Activated T-helper 9 cell treated with anti-CD3 and anti-CD28 coated beads, Interleukin-2, amount 50 U/mL, for 16 hours (primary cell): ENCODE results near the gene TFAP2A.

Source experiments
- DNase-seq: peaks from one replicate; pipeline ENCODE4 v3.0.0-alpha.2; 2020; ENCODE audit warnings: low read depth

The TFAP2A gene

DNA sequence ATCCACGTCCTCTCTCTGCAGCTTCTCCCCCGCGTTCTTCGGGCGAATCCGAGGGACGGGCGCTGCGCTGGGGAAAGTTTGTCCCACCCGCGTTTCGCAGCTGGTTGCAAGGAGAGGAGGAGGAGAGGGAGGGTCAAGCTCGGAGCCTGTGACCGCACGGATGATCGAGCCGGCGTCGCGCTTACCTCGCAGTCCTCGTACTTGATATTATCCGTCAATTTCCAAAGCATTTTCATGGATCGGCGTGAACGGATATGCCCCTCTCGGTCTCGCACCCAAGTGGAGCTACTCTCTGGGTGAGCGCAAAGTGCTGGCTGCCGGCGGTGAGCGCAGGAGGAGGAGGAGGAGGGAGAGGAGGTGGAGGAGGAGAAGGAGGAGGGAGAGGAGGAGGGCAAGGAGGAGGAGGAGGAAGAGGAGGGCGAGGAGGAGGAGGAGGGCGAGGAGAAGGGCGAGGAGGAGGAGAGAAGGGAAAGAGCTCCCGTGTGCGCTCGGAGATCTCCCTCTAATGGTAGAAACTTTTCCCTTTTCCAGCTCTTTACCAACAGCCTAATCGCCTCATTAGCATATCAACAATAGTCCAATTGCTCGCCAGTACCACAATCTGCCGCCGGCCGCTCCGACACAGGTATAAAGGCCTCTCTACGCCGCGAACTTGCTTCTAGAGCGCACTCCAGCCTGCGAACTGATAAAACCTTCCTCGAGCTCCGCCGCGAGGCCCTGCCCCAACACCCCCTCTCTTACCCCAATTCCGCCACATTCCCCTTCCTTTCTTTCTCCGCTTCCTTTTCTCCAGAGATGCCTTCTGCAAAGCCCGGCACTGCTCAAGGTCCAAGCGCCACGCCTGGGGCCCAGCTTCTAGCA is at the start of gene TFAP2A:
Gene TFAP2A, minus strand, starts transcription at position 319 of the 861 bp plus-strand sequence. Its CDS starts 83 bp downstream, at position 236.
- no peak for DNase-seq

DNA sequence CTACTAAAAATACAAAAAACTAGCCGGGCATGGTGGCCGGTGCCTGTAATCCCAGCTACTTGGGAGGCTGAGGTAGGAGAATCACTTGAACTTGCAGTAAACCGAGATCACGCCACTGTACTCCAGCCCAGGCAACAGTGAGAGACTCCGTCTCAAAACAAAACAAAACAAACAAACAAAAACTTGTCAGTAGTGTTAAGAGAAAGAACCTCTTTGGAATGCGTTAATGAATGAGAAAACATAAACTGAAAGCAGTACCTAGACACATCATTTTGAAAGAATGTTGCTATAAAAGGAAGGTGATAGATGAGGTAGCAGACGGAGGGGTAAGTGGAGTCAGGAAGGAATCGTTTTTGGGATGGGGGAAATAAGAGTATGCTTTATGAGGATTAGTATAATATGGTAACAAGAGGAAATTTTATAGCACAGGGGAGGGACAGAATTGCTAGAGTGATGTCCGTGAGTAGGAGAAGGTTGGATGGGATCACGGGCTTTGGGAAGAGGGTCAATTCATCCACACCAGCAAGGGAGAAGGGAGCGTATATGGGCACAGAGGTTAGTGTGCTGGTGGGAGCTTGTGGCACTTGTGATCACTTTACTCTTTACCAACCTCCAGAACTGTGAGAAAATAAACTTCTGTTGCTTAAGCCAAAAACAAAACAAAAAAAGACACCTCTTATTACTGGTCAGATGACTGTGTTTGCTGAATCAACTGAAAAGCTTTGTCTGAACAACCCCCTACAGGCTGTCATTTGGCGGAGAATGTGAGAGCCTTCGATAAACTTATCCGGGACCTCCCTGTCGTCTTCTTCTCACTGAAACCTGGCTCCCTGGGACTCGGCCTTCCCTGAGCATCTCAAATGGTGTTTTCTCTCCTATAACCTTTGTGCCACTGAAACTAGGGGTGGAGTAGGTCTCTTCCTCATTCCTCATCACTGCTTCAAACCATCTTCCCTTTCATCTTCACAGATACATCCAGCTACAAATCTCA is 48.9 kb upstream of the TFAP2A start:
- DNase-seq: no peak

DNA sequence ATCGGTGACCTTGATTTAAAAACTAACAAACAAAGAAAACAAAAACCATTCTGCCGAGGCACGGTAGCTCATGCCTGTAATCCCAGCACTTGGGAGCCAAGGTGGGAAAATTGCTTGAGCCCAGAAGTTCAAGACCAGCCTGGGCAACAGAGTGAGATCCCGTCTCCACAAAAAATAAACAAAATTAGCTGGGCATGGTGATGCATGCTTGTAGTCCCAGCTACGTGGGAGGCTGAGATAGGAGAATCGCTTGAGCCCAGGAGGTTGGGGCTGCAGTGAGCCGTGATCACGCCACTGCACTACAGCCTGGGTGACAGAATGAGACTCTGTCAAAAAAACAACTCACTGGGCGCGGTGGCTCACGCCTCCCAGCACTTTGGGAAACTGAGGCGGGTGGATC is 48.2 kb upstream of the TFAP2A start:
- no peak for DNase-seq

DNA sequence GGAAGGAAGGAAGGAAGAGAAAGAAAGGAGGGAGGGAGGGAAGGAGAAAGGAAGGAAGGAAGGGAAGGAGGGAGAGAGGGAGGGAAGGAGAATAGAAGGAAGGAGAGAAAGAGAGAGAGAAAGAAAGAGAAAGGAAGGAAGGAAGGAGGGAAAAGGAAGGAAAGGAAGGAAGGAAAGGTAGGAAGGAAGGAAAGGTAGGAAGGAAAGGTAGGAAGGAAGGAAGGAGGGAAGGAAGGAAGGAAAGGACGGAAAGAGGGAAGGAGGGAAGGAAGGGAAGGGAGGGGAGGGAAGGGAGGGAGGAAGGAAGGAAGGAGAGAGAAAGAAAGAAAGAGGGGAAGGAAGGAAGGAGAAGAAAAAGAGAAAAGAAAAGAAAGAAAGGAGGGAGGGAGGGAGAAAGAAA is 47.0 kb upstream of the TFAP2A start:
- DNase-seq: no peak

DNA sequence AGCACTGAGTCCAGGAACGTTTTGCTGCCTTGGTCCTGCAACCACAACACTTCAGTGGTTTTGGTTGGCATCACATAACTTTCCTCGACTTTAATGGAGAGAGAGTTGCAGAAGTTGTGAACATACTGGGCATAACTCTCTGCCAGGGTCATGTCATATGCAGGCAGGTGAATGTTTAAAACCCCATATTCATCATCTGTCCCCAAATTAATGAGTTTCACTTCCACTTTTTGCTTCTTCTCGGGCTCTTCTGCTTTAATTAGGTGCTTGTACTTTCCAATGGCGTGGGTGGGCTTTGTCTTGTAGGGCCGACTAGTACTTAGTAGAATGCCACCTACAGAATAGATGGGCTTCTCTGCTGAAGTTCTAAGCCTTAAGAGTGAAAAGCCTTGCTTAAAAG is 45.2 kb upstream of the TFAP2A start:
- no peak for DNase-seq

DNA sequence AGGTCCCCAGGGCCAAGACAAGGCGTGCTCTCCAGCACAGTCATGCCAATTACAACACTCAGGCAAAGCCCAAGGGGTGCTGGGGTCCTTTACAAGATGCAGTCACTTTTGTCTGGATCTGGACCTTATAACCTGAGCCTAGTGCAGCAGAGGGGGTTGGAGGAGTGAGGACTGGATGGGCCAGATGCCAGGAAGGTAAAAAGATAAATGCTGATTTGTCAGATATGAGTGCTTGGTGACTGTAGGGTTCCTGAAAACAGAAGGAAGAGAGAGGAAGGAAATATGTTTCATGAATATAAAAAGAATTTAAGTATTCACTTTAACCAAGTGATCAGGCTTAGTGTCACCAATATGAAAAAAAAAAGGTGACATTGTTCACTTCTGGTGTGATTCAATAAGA is 43.4 kb upstream of the TFAP2A start:
- no peak for DNase-seq

DNA sequence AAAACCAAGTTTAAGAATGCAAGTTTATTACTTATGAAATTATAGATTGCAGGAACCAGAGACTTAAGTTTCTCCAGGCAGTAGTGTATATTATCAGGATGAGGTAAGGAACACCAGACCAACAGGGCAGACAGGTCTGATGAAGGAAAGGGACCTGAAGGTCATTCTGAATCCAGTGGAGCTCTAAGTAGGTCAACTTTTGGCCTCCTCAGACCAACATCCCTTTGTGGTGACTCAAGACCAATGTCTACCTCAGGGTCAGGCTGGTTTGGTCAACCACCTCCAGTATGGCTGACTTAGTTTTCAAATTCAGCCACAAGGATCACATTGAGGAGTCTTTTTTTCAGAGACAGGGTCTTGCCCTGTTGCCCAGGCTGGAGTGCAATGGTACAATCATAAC is 38.7 kb upstream of the TFAP2A start:
- DNase-seq: no peak

DNA sequence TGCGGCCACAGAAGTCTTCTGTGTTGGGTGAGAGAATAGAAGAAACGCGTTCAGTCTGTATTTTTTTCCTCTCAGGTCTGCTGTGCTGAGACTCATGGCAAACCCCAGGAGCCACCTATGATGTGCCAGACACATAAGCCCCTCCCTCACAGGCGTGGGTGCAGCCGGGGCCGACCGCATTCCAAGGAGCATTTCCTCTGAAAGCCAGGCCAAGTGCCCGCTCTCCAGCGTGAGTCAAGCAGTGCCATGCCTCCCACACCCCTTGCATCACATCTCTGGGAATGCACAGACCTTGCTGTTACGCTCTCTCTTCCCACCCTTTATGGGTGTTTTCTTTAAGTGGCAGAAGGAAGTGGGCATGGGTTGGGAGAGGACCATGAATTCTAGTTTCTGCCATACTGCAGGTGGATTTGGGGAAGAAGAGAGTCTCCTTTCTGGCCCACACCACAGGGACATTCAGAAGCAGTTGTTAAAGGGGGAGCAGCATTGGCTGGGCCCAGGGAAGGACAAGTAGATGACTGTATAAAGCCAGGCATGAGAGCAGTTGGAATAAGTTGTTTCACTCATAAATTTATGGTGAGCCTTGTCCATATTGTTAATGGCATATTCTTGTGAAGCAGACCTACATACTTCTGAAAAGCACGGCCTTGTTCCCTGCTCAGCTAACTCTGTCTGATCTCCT is 37.1 kb upstream of the TFAP2A start:
- DNase-seq: no peak

DNA sequence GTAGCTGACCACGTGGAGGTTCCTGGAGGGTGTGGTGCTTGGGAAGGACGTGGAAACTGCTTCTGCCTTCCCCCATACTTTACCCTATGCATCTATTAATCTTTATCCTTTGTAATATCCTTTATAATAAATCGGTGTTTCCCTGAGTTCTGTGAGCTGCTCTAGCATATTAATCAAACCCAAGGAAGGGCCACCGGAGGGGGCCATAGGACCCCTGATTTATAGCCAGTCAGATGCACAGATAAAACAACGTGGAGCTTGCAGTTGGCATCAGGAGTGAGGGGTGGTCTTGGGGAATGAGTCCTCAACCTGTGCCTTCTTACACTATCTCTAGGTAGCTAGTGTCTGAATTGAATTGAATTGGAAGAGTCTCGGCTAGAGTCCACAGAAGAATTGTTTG is 36.5 kb upstream of the TFAP2A start:
- no peak for DNase-seq

DNA sequence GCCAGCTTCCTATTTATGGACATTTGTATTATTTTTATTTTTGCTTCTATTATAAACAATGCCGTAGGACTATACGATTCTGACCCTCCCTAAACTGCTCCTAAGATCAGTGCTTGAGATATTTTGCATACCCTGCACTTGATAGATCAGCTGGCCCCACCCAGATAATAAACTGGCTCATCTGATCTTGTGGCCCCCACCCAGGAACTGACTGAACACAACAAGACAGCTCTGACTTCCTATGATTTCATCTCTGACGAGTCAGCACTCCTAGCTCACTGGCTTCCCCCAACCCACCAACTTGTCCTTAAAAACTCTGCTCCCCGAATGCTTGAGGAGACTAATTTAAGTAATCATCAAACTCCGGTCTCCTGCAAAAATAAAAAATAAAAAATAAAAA is 34.9 kb upstream of the TFAP2A start:
- DNase-seq: no peak

DNA sequence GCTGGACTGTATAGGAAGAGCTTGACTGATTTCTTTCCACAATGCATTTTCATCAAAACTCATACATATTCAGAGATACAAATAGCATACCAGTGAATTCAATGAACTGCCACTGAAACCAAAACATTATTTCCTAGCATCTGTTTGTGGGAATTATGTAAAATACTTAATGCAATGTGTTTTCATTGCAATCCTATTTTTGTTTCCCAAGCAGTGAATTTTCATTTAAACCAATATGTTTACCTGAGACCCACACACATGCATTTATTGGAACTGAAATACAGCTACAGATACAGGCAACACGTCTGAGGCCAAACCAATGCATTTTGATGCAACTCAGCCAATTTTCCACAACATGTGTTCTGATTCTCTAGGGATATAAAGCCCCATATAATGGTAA is 33.2 kb upstream of the TFAP2A start:
- no peak for DNase-seq

DNA sequence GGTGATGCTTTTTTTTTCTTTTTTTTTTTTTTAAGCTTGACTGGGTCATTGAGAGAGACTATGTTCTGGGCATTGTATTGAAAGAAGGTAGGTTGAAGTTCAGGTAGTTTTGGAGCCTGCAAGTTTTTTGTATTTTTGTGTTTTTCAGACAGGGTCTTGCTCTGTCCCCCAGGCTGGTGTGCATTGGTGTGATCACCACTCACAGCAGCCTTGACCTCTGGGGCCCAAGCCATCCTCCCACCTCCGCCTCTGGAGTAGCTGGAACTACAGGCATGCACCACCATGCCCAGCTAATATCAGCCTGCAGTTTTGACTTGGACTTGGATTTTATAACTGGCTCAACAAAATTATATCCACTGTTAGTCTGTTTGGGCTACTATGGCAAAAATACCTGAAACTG is 31.7 kb upstream of the TFAP2A start:
- no peak for DNase-seq

DNA sequence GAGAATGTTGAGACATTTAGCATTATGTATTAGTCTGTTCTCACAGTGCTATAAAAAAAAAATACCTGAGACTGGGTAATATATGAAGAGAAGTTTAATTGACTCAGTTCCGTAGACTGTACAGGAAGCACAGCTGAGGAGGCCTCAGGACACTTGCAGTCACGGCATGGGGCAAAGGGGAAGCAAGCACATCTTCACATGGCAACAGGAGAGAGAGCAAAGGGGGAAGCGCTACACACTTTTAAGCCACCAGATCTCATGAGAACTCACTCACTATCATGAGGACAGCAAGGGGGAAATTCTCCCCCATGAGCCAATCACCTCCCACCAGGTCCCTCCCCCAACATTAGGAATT is 26.8 kb upstream of the TFAP2A start:
- no peak for DNase-seq

DNA sequence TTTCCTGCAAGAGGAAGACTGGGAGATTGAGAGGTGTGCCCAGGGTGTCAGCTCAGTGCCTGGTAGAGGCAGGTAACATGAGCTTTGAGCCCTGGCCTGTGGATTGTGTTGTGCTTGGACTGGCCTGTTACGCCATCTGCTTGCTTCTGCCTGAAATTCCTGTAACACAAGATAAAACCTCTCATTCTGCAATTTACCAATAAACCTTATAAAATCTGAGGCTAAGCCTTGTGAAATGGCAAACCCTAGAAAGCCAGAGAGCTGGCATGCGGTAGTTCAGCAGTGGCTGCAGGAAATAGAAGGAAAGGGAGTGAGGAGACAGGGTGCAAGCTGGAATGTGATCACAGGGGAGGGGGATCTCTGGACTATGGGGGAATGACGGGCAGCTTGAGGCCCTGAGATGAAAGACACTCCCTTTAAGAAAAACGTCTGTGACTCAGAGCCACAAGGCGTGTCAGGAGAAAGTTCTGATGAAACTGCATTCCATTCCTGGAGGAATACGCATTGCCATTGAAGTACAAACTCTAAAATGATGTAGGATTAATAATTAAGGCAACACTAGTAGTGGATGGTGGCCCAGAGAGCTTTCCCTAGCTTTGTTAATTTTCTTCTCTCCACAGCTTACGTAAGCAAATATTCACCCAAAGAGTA is 26.3 kb upstream of the TFAP2A start:
- no peak for DNase-seq

DNA sequence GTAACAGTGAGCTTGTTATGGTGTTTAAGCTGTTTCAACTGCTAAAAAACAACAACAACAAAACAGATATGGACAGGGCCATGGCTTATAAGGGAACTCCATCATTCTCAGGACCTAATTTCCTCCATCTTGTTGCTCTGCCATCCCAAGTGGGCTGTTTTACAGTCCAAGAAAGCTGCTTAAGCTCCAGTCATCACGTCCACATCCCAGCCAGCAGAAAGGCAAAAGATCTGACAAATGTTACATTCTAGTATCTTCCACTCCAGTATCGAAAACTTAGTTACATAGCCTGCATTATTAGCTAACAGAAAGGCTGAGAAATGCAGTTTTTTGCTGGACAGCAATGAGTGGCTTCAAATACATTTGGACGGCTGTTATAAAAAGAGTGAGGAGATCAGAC is 23.0 kb upstream of the TFAP2A start:
- DNase-seq: no peak

DNA sequence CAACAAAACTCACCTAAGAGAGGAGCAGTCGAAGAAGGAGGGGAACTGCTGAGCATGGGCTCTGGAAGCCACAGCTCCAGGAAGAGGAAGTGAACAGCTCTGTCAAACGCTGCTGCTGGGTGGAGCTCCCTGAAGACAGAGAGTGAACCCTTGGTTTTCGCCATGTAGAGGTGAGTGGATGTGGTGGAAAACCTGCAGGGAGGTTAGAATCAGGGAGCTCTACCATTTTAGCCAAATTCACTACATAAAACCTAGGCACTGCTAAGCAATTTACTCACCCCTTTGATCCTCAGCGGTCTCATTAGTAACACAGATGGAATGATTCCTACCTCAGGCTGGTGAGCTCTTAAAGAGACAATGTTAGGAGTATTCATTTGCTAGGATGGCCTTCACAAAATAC is 19.4 kb upstream of the TFAP2A start:
- DNase-seq: no peak

DNA sequence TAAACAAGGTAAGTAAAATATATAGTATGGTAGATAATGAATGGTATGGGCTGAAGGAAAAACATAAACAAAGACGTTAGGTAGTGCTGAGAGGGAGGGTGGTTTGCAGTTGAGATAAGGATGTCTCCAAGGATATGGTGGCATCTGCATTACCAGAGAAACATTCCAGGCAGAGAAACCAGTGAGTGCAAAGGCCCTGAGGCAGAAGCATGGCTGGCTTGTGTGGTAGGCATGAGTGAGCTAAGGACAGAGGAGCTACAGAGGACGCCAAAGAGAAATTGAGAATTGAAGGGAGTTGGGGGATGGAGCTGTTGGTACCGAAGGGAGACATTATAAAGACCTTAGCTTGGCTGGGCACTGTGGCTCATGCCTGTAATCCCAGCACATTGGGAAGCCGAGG is 18.4 kb upstream of the TFAP2A start:
- DNase-seq: no peak

DNA sequence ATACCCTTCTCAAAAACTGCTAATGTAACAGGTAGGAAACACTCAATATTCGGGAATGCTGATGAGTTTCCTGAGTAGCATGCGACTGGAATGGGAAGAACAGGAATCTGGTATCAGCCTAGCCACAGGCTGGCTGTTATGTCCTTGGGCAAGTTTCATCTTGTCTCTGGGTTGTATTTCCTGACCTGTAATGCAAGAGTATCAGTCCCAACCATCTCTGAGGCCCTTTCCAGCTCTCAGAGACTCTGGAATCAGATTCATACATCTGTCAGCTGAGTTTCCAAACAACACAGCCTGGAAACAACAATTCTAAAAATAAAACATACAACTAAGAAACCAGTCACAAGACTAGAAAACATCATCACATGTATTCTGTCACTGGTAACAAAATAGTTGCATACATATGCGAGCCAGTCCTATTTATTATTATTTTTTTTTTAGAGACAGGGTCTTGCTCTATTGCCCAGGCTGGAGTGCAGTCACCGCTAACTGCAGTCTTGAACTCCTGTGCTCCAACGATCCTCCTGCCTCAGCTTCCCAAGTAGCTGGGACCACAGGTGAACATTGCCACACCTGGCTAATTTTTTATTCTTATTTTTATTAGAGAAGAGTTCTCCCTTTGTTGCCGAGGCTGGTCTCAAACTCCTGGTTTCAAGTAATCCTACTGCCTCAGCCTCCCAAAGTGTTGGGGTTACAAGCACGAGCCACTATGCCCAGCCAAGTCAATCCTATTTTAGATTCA is 16.7 kb upstream of the TFAP2A start:
- DNase-seq: no peak

DNA sequence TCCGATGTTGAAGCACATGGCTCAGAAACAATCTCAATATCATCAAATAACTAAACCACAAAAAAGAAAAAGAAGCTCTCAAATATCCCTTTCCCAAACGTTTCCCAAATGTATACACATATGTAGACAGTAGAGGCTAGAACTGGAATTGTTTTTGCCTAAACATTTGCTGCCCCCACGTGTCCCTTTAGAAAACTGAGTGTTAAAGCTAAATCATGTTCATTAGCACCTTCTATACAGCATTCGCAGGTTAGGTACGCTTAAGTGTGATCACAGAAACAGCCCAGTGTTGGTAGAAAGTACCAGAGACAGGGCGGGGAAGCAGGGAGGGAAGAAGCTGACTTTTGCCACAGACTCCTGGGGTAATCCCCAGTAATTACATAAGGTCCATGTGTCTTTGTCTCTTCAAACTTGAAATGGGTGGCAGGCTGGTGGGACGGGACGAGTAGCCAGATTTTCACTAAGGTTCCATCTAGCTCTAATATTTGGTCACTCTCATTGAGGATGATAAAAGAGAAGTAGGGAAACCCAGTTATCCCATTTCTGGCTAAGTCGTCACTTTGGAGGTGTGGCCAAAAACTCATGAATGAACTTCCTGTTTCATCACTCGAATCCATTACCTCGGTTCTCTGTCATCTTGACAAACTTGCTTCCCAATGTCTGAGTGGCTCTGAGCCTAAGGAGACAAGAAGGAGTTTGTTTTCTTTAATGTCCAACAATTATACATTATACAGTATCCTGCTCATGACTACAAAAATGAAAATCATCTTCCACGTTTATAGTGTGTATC is 15.0 kb upstream of the TFAP2A start:
- DNase-seq: no peak

DNA sequence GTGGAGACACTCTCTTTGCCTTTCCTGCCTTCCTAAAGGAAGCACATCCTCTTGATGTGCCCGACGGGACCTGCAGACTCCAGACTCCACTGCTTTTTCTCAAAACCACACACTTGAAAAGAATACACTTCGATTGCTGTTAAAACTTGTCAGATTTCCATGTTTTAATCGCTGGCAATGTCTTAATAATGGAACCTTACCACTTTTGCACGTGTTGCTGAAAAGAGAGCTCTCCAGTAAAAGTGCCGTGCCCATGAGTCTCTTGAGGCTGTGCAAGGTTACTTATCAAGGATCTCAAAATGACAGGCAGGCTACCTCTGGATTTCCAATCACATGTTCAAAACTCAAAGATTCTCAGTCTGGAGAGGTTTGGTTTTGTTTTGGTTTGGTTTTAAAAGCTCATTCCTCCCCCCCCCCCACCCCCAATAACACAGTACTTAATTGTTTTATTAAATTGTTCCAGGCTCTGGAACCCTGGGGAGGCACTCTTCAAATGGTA is 12.0 kb upstream of the TFAP2A start:
- no peak for DNase-seq
